Heart left ventricle (tissue), 16 donors: ENCODE measurements around the gene CHN1. TPM values are rescaled to one million over a fixed set of nuclear protein-coding genes. Genes with fewer than 3 reads are reported as not detected.
A peak's percentile ranks its signal among the peaks of the same experiment; 100 is the strongest.

Experiments used
- ATAC-seq, 4 donors: fragments of 200-7000 bp; cut with Tn5 transposase; one replicate each; pipeline ENCODE4 v1.9.1; 2020 to 2022; ENCODE audit warnings: moderate library complexity in 4 of 4, mild to moderate bottlenecking in 3 of 4, moderate number of reproducible peaks in 1 of 4
- DNase-seq, 5 donors: peaks; one replicate each; pipeline ENCODE4 v3.0.0-alpha.2; 2020
- H3K27ac ChIP-seq, 12 donors: fragments of 200-600 bp; sonication (generic) in 4 of 12; one replicate each; pipeline versions ENCODE4 v1.5.0 to v1.8.0; 2016 to 2022; ENCODE audit warnings: mild to moderate bottlenecking in 2 of 12
- H3K27me3 ChIP-seq, 9 donors: fragments of 200-600 bp; sonication (generic) in 2 of 9; one replicate each; pipeline versions ENCODE4 v1.5.1 to v1.8.0; 2016 to 2022; ENCODE audit warnings: mild to moderate bottlenecking in 3 of 9
- H3K36me3 ChIP-seq, 9 donors: fragments of 200-600 bp; sonication (generic) in 2 of 9; one replicate each; pipeline versions ENCODE4 v1.5.0 to v1.8.0; 2018 to 2022; ENCODE audit warnings: mild to moderate bottlenecking in 2 of 9
- H3K4me1 ChIP-seq, 12 donors: fragments of 200-600 bp; sonication (generic) in 4 of 12; one replicate each; pipeline versions ENCODE4 v1.5.0 to v1.8.0; 2016 to 2022; ENCODE audit warnings: mild to moderate bottlenecking in 3 of 12
- H3K4me3 ChIP-seq, 12 donors: fragments of 200-600 bp; sonication (generic) in 4 of 12; one replicate each; pipeline versions ENCODE4 v1.5.0 to v1.8.0; 2017 to 2022; ENCODE audit warnings: mild to moderate bottlenecking in 9 of 12, moderate library complexity in 4 of 12
- H3K9me3 ChIP-seq, 12 donors: fragments of 200-600 bp; sonication (generic) in 4 of 12; one replicate each; pipeline versions ENCODE4 v1.5.0 to v1.8.0; 2016 to 2022; ENCODE audit warnings: mild to moderate bottlenecking in 1 of 12
- CTCF ChIP-seq, 12 donors: fragments of 200-600 bp; sonication (generic) in 4 of 12; IDR thresholded peaks; one replicate each; pipeline versions ENCODE4 v1.5.0 to v1.8.0; 2018 to 2022; ENCODE audit warnings: antibody characterized with exemption in 12 of 12, mild to moderate bottlenecking in 5 of 12
- POLR2A ChIP-seq, 2 donors: fragments of 450-650 bp; IDR thresholded peaks; one replicate each; pipeline ENCODE4 v1.6.1; 2017; ENCODE audit warnings: antibody characterized with exemption in 2 of 2, mild to moderate bottlenecking in 2 of 2, moderate library complexity in 2 of 2
- whole genome bisulfite sequencing, 4 donors: extraction: QIAGEN DNeasy Blood & Tissue Kit in 2 of 4; methylation state at CpG; one replicate each; pipeline versions ENCODE4 v1.1.5 to v1.1.7; 2013 to 2018; 5-methylcytosine and 5-hydroxymethylcytosine counted together
- intact Hi-C, 10 donors: fragments of 100-400 bp; cut with DNase I; formaldehyde crosslinking; loops; one replicate each; pipeline versions ENCODE4 v1.11.1 to v1.14.2; 2022
- polyA plus RNA-seq, 2 donors: library from polyadenylated mRNA; stranded (reverse); fragments of 200-250 nt; gene quantifications; one replicate each; pipeline ENCODE4 v1.2.3, GENCODE V29; 2013
- total RNA-seq, 9 donors: library from RNA; depleted of rRNA in 2 of 9; stranded (reverse); fragments of >200 nt in 2 of 9; fragmentation: NEBNext Ultra II Directional in 3 of 9; extraction: Animal tissue kit (Norgen Biotek cat#: 25700) in 3 of 9; gene quantifications; one replicate each; pipeline versions ENCODE4 v1.1.0 to v1.2.4, GENCODE V29; 2016 to 2023
- donor health status: ischemic (EF 13 %, LVEDD 7.1; RV severe dilation, severe dysfunction).
- donor health status: healthy with polysubstance abuse.
- donor health status: DM: no; HTN: yes; CAD: no.
- donor health status: DM: no; HTN: no; CAD: no.
- donor health status: ischemic (EF 25% LVEDD 6.9; RV normal size, moderate dysfunction).
- donor health status: ischemic (EF 25% LVEDD 5.7; RV mildly dilated, moderate dysfunction).
- donor health status: healthy.
- donor health status: DM: yes; HTN: yes; CAD: no.
- donor health status: ischemic (EF 35%, LVEDD 5.7; RV mildly dilated, moderate dysfunction).
- donor health status: nonischemic (EF 11% LVEDD 7.7; RV severe dilation, severe dysfunction).
- donor health status: DM: yes; HTN: yes; CAD: no.
- donor health status: PGD.
- donor health status: ischemic (EF 29% LVEDD 5.4; RV normal size, mild dysfunction).
- donor health status: nonischemic (EF 23%, LVEDD 6.1; RV moderate dilation, normal function).

The CHN1 gene
- total and polyA plus RNA-seq, 11 donors, result 6.9 to 24.3 (median 19.2) TPM

- no peak for TF ChIP-seq POLR2A (IDR thresholded peaks at IDR 0.05)
- TF ChIP-seq CTCF (IDR thresholded peaks at IDR 0.05), result no peak
- Histone ChIP-seq H3K4me1 (peaks cover 0 to 3% (median 0%) of the 10 kb centered on the region in 12 donors), H3K27ac (peak overlapping the region in 3 of 12 donors; percentile 26 to 37 (median 31)), H3K27me3 (no peaks in the 10 kb centered on the region), H3K4me3 (no peak overlapping the region), H3K9me3 (no peaks in the 10 kb centered on the region), H3K36me3 (no peaks in the 10 kb centered on the region)
- intact Hi-C loops, result no loop called here
- WGBS, 4 donors, result 90 to 96% (median 94%) methylated on average over 3 of the region's 3 CpGs
- ATAC-seq, result no peak
- no peak for DNase-seq
Observed at GRCh38 chr2:175027755-175028154, 22.6 kb upstream of the CHN1 start.

GRCh38 chr2:175026385-175026784, 21.2 kb upstream of the CHN1 start:
- TF ChIP-seq CTCF (IDR thresholded peaks at IDR 0.05), result no peak
- no peak for TF ChIP-seq POLR2A (IDR thresholded peaks at IDR 0.05)
- Histone ChIP-seq H3K4me1 (peaks cover 0 to 3% (median 0%) of the 10 kb centered on the region in 12 donors), H3K36me3 (no peaks in the 10 kb centered on the region), H3K27ac (no peak overlapping the region), H3K27me3 (no peaks in the 10 kb centered on the region), H3K9me3 (no peaks in the 10 kb centered on the region), H3K4me3 (no peak overlapping the region)
- intact Hi-C loops, result no loop called here
- WGBS, 4 donors, result 95 to 99% (median 96%) methylated on average over 2 of the region's 2 CpGs
- no peak for ATAC-seq
- no peak for DNase-seq

GRCh38 chr2:175025946-175026345, 20.8 kb upstream of the CHN1 start:
- Histone ChIP-seq H3K9me3 (no peaks in the 10 kb centered on the region), H3K4me1 (peaks cover 0 to 3% (median 0%) of the 10 kb centered on the region in 12 donors), H3K27me3 (no peaks in the 10 kb centered on the region), H3K27ac (no peak overlapping the region), H3K36me3 (no peaks in the 10 kb centered on the region), H3K4me3 (no peak overlapping the region)
- intact Hi-C loops, result no loop called here
- no peak for DNase-seq
- ATAC-seq, result no peak
- TF ChIP-seq CTCF (IDR thresholded peaks at IDR 0.05), result no peak
- no peak for TF ChIP-seq POLR2A (IDR thresholded peaks at IDR 0.05)
- WGBS, 4 donors, result 95 to 100% (median 98%) methylated on average over 1 of the region's 1 CpG

GRCh38 chr2:175025233-175025632, 20.1 kb upstream of the CHN1 start:
- intact Hi-C loops, result no loop called here
- H3K4me1 ChIP-seq, result peaks cover 0 to 3% (median 0%) of the 10 kb centered on the region in 12 donors
- no peak for DNase-seq
- H3K27ac ChIP-seq, result no peak overlapping the region
- no peaks in the 10 kb centered on the region for H3K9me3 ChIP-seq
- WGBS, 4 donors, result 96 to 99% (median 97%) methylated on average over 3 of the region's 3 CpGs
- ATAC-seq, result no peak
- no peaks in the 10 kb centered on the region for H3K27me3 ChIP-seq
- H3K36me3 ChIP-seq, result no peaks in the 10 kb centered on the region
- TF ChIP-seq POLR2A (IDR thresholded peaks at IDR 0.05) (no peak), CTCF (IDR thresholded peaks at IDR 0.05) (no peak)
- no peak overlapping the region for H3K4me3 ChIP-seq
